ENCODE results near the gene MSH3.

GRCh38 chr5:80904533-80905187 is 250.2 kb downstream of the MSH3 start:
- TF ChIP-seq CTCF (conservative IDR thresholded peaks at IDR 0.05) (no peak), ZFX (IDR thresholded peaks at IDR 0.05) (no peak)
